Measurements from ENCODE around the gene NAA15. TPM values are rescaled to one million over a fixed set of nuclear protein-coding genes. Genes with fewer than 3 reads are reported as not detected.

Gene NAA15
- total RNA-seq, 1 experiment from 2014 or later = 55.0 TPM

DNA sequence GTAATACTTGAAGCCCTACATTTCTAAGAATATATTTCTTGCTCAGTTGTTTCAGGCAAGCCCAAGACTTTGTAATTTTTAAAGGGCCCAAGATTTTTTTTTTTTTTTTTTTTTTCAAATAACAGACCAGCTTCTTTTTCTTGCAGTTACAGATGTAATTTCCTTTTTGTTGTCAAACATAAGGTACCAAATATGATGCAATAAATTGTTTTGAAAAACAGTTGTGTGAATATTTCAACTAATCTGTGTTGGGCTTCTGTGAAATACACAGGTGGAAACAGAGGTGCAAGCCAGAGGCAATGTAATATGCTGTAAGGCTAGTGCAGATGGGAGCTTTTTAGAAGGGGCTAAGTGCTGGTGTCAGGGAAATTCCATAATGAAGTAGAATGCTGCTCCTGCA, 87.8 kb downstream of the NAA15 start:
- intact Hi-C loops (cut with micrococcal nuclease; ENCODE audit: unreplicated experiment) = no loop called here
- Histone ChIP-seq H3K4me1 (ENCODE audit: control insufficient read depth, insufficient read depth, low read length) (no peaks in the 10 kb centered on the region), H3K9me3 (ENCODE audit: control insufficient read depth, insufficient read depth, low read depth, low read length) (no peaks in the 10 kb centered on the region), H3K36me3 (ENCODE audit: control insufficient read depth, insufficient read depth, low read length) (peaks cover 14% of the 10 kb centered on the region), H3K27me3 (ENCODE audit: control insufficient read depth, insufficient read depth, low read length) (no peaks in the 10 kb centered on the region), H3K4me3 (ENCODE audit: low read depth in 2 of 2, low read length in 2 of 2) (no peak overlapping the region), H3K27ac (ENCODE audit: low read length) (no peak overlapping the region)
- ATAC-seq (no peak), DNase-seq (ENCODE audit: low read depth, low spot score) (no peak)
- BruUV-seq (replicated peaks) = no TSS peak
- TF ChIP-seq TCF7L2 (IDR thresholded peaks at IDR 0.05; ENCODE audit: low read depth, low read length) (no peak), POLR2AphosphoS5 (IDR thresholded peaks at IDR 0.05; ENCODE audit: low read depth, low read length) (no peak), SIN3A (IDR thresholded peaks at IDR 0.05; ENCODE audit: borderline replicate concordance, insufficient read depth, low read depth, low read length) (no peak)
- TF ChIP-seq, protein P1, sequence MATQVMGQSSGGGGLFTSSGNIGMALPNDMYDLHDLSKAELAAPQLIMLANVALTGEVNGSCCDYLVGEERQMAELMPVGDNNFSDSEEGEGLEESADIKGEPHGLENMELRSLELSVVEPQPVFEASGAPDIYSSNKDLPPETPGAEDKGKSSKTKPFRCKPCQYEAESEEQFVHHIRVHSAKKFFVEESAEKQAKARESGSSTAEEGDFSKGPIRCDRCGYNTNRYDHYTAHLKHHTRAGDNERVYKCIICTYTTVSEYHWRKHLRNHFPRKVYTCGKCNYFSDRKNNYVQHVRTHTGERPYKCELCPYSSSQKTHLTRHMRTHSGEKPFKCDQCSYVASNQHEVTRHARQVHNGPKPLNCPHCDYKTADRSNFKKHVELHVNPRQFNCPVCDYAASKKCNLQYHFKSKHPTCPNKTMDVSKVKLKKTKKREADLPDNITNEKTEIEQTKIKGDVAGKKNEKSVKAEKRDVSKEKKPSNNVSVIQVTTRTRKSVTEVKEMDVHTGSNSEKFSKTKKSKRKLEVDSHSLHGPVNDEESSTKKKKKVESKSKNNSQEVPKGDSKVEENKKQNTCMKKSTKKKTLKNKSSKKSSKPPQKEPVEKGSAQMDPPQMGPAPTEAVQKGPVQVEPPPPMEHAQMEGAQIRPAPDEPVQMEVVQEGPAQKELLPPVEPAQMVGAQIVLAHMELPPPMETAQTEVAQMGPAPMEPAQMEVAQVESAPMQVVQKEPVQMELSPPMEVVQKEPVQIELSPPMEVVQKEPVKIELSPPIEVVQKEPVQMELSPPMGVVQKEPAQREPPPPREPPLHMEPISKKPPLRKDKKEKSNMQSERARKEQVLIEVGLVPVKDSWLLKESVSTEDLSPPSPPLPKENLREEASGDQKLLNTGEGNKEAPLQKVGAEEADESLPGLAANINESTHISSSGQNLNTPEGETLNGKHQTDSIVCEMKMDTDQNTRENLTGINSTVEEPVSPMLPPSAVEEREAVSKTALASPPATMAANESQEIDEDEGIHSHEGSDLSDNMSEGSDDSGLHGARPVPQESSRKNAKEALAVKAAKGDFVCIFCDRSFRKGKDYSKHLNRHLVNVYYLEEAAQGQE (IDR thresholded peaks at IDR 0.05; ENCODE audit: insufficient read depth in 1 of 2, low read depth in 2 of 2, low read length in 1 of 2) = no peak
- TF ChIP-seq, protein P2, sequence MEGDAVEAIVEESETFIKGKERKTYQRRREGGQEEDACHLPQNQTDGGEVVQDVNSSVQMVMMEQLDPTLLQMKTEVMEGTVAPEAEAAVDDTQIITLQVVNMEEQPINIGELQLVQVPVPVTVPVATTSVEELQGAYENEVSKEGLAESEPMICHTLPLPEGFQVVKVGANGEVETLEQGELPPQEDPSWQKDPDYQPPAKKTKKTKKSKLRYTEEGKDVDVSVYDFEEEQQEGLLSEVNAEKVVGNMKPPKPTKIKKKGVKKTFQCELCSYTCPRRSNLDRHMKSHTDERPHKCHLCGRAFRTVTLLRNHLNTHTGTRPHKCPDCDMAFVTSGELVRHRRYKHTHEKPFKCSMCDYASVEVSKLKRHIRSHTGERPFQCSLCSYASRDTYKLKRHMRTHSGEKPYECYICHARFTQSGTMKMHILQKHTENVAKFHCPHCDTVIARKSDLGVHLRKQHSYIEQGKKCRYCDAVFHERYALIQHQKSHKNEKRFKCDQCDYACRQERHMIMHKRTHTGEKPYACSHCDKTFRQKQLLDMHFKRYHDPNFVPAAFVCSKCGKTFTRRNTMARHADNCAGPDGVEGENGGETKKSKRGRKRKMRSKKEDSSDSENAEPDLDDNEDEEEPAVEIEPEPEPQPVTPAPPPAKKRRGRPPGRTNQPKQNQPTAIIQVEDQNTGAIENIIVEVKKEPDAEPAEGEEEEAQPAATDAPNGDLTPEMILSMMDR (IDR thresholded peaks at IDR 0.05) = no peak
- POLR2A ChIA-PET = no interaction called here
- CTCF ChIA-PET = no interaction called here
- in situ Hi-C loops (cut with HindIII; ENCODE audit: low pct_unique_long_range_greater_than_20kb, low sequenced_read_pairs) = no loop called here

- CTCF ChIA-PET = no interaction called here
- H3K4me1 ChIP-seq (ENCODE audit: control insufficient read depth, insufficient read depth, low read length) = no peaks in the 10 kb centered on the region
- in situ Hi-C loops (cut with HindIII; ENCODE audit: low pct_unique_long_range_greater_than_20kb, low sequenced_read_pairs) (no loop called here), intact Hi-C loops (cut with micrococcal nuclease; ENCODE audit: unreplicated experiment) (no loop called here)
- H3K27ac ChIP-seq (ENCODE audit: low read length) = no peak overlapping the region
- no TSS peak for BruUV-seq (replicated peaks)
- no peaks in the 10 kb centered on the region for H3K27me3 ChIP-seq (ENCODE audit: control insufficient read depth, insufficient read depth, low read length)
- POLR2A ChIA-PET = no interaction called here
- H3K4me3 ChIP-seq (ENCODE audit: low read depth in 2 of 2, low read length in 2 of 2) = no peak overlapping the region
- TF ChIP-seq, protein P2 (IDR thresholded peaks at IDR 0.05) = no peak
- TF ChIP-seq SIN3A (IDR thresholded peaks at IDR 0.05; ENCODE audit: borderline replicate concordance, insufficient read depth, low read depth, low read length) (no peak), POLR2AphosphoS5 (IDR thresholded peaks at IDR 0.05; ENCODE audit: low read depth, low read length) (no peak), TCF7L2 (IDR thresholded peaks at IDR 0.05; ENCODE audit: low read depth, low read length) (no peak)
- ATAC-seq (no peak), DNase-seq (ENCODE audit: low read depth, low spot score) (no peak)
- no peaks in the 10 kb centered on the region for H3K9me3 ChIP-seq (ENCODE audit: control insufficient read depth, insufficient read depth, low read depth, low read length)
- peaks cover 13% of the 10 kb centered on the region for H3K36me3 ChIP-seq (ENCODE audit: control insufficient read depth, insufficient read depth, low read length)
Observed at GRCh38 chr4:139389991-139390390, 88.7 kb downstream of the NAA15 start.

Data from Panc1 (cell line).